ENCODE results near the gene THNSL1. TPM values are rescaled to one million over a fixed set of nuclear protein-coding genes. Genes with fewer than 3 reads are reported as not detected.
"Not testable (repeated sequence)": the region's sequence is repeated elsewhere in the genome, so short reads cannot be mapped to it uniquely, and the experiment has no call there.

The THNSL1 gene
- total RNA-seq, 1 experiment from 2014 or later: 3.0 TPM

- no TSS peak for BruUV-seq (replicated peaks)
Measured at GRCh38 chr10:24998044-24998443, 18.4 kb upstream of the THNSL1 start.

GRCh38 chr10:25011591-25011990 is 4.8 kb upstream of the THNSL1 start:
- H3K4me3 ChIP-seq (ENCODE audit: low read depth in 2 of 2, low read length in 2 of 2); H3K27me3 ChIP-seq (ENCODE audit: control insufficient read depth, insufficient read depth, low read length); in situ Hi-C loops (cut with HindIII; ENCODE audit: low pct_unique_long_range_greater_than_20kb, low sequenced_read_pairs); H3K36me3 ChIP-seq (ENCODE audit: control insufficient read depth, insufficient read depth, low read length); H3K27ac ChIP-seq (ENCODE audit: low read length); ATAC-seq; intact Hi-C loops (cut with micrococcal nuclease; ENCODE audit: unreplicated experiment); H3K9me3 ChIP-seq (ENCODE audit: control insufficient read depth, insufficient read depth, low read depth, low read length); CTCF ChIA-PET; DNase-seq (ENCODE audit: low read depth, low spot score); BruUV-seq (replicated peaks); H3K4me1 ChIP-seq (ENCODE audit: control insufficient read depth, insufficient read depth, low read length): not testable (repeated sequence)
- POLR2A ChIA-PET: interaction anchor here (0.6 kb wide), 1 partner anchor 13 kb away, joined by 4 read pairs; no protein-coding TSS in a partner anchor

More at GRCh38 chr10:24998044-24998443, 18.4 kb upstream of the THNSL1 start:
- Histone ChIP-seq H3K27me3 (ENCODE audit: control insufficient read depth, insufficient read depth, low read length) (no peaks in the 10 kb centered on the region), H3K4me1 (ENCODE audit: control insufficient read depth, insufficient read depth, low read length) (no peaks in the 10 kb centered on the region), H3K27ac (ENCODE audit: low read length) (no peak overlapping the region), H3K36me3 (ENCODE audit: control insufficient read depth, insufficient read depth, low read length) (no peaks in the 10 kb centered on the region; the same call in 1 of the 2 replicates), H3K4me3 (ENCODE audit: low read depth in 2 of 2, low read length in 2 of 2) (no peak overlapping the region), H3K9me3 (ENCODE audit: control insufficient read depth, insufficient read depth, low read depth, low read length) (no peaks in the 10 kb centered on the region)
- no peak for DNase-seq (ENCODE audit: low read depth, low spot score)
- in situ Hi-C loops (cut with HindIII; ENCODE audit: low pct_unique_long_range_greater_than_20kb, low sequenced_read_pairs): no loop called here
- POLR2A ChIA-PET: interaction anchor here (0.6 kb wide), 1 partner anchor 14 kb away, joined by 4 read pairs; no protein-coding TSS in a partner anchor
- ATAC-seq: no peak
- intact Hi-C loops (cut with micrococcal nuclease; ENCODE audit: unreplicated experiment): loop anchor here (10.0 kb wide), 1 partner anchor 353 kb away; no protein-coding TSS in a partner anchor
- CTCF ChIA-PET: no interaction called here
- TF ChIP-seq POLR2AphosphoS5 (IDR thresholded peaks at IDR 0.05; ENCODE audit: low read depth, low read length): no peak
- no peak for TF ChIP-seq REST (IDR thresholded peaks at IDR 0.05; ENCODE audit: insufficient read depth in 1 of 2, low read depth in 2 of 2, low read length in 1 of 2)
- TF ChIP-seq CTCF (IDR thresholded peaks at IDR 0.05): no peak
- TF ChIP-seq SIN3A (IDR thresholded peaks at IDR 0.05; ENCODE audit: borderline replicate concordance, insufficient read depth, low read depth, low read length): no peak
- TF ChIP-seq TCF7L2 (IDR thresholded peaks at IDR 0.05; ENCODE audit: low read depth, low read length): no peak

- CTCF ChIA-PET: no interaction called here
- intact Hi-C loops (cut with micrococcal nuclease; ENCODE audit: unreplicated experiment) (no loop called here), in situ Hi-C loops (cut with HindIII; ENCODE audit: low pct_unique_long_range_greater_than_20kb, low sequenced_read_pairs) (no loop called here)
- POLR2A ChIA-PET: no interaction called here
- ATAC-seq (no peak), DNase-seq (ENCODE audit: low read depth, low spot score) (no peak)
- peaks cover 2% of the 10 kb centered on the region; the same call in 1 of the 2 replicates for H3K36me3 ChIP-seq (ENCODE audit: control insufficient read depth, insufficient read depth, low read length)
- no peaks in the 10 kb centered on the region for H3K9me3 ChIP-seq (ENCODE audit: control insufficient read depth, insufficient read depth, low read depth, low read length)
- BruUV-seq (replicated peaks): no TSS peak
- TF ChIP-seq REST (IDR thresholded peaks at IDR 0.05; ENCODE audit: insufficient read depth in 1 of 2, low read depth in 2 of 2, low read length in 1 of 2) (no peak), POLR2AphosphoS5 (IDR thresholded peaks at IDR 0.05; ENCODE audit: low read depth, low read length) (no peak), CTCF (IDR thresholded peaks at IDR 0.05) (no peak)
- H3K27ac ChIP-seq (ENCODE audit: low read length): no peak overlapping the region
- H3K4me3 ChIP-seq (ENCODE audit: low read depth in 2 of 2, low read length in 2 of 2): no peak overlapping the region
- H3K27me3 ChIP-seq (ENCODE audit: control insufficient read depth, insufficient read depth, low read length): no peaks in the 10 kb centered on the region
- H3K4me1 ChIP-seq (ENCODE audit: control insufficient read depth, insufficient read depth, low read length): peaks cover 9% of the 10 kb centered on the region
Measured at GRCh38 chr10:25014579-25014978, 1.8 kb upstream of the THNSL1 start.

Data from Panc1 (cell line).